Right hindlimb (tissue), 1 donor: Measurements from ENCODE around the gene PYY.
"Not testable (repeated sequence)": the region's sequence is repeated elsewhere in the genome, so short reads cannot be mapped to it uniquely, and the experiment has no call there.

Experiments
- DNase-seq: peaks from one replicate; pipeline ENCODE4 v3.0.0-alpha.2; 2018

PYY gene

GRCh38 chr17:43953746-43954145 lies at the start of gene PYY:
TSS of gene PYY (minus strand) at chr17:43953940. CDS start at chr17:43953483, 457 bp downstream.
- no peak for DNase-seq

GRCh38 chr17:44002141-44002848 lies 48.6 kb upstream of the PYY start:
- no peak for DNase-seq

GRCh38 chr17:44001461-44001920 lies 47.8 kb upstream of the PYY start:
- DNase-seq = no peak

GRCh38 chr17:44000871-44001460 lies 47.2 kb upstream of the PYY start:
- DNase-seq = no peak

- DNase-seq = no peak
Measured at GRCh38 chr17:44000141-44000860, 46.6 kb upstream of the PYY start.

- no peak for DNase-seq
Measured at GRCh38 chr17:43999024-43999423, 45.3 kb upstream of the PYY start.

- no peak for DNase-seq
Measured at GRCh38 chr17:43998552-43998951, 44.8 kb upstream of the PYY start.

GRCh38 chr17:43997180-43997579 lies 43.4 kb upstream of the PYY start:
- not testable (repeated sequence) for DNase-seq

- DNase-seq = no peak
Measured at GRCh38 chr17:43995150-43995471, 41.4 kb upstream of the PYY start.

GRCh38 chr17:43994272-43995149 lies 40.8 kb upstream of the PYY start:
- peak; percentile 54 for DNase-seq

- no peak for DNase-seq
Measured at GRCh38 chr17:43992641-43993040, 38.9 kb upstream of the PYY start.

GRCh38 chr17:43988301-43988700 lies 34.6 kb upstream of the PYY start:
- DNase-seq = no peak

GRCh38 chr17:43987131-43988021 lies 33.6 kb upstream of the PYY start:
- no peak for DNase-seq

- DNase-seq = no peak
Measured at GRCh38 chr17:43986225-43986981, 32.7 kb upstream of the PYY start.

- no peak for DNase-seq
Measured at GRCh38 chr17:43984521-43984920, 30.8 kb upstream of the PYY start.

GRCh38 chr17:43983515-43984411 lies 30.0 kb upstream of the PYY start:
- no peak for DNase-seq

GRCh38 chr17:43983196-43983514 lies 29.4 kb upstream of the PYY start:
- no peak for DNase-seq

- DNase-seq = no peak
Measured at GRCh38 chr17:43982171-43982570, 28.4 kb upstream of the PYY start.

- no peak for DNase-seq
Measured at GRCh38 chr17:43979671-43980070, 25.9 kb upstream of the PYY start.

- DNase-seq = no peak
Measured at GRCh38 chr17:43979011-43979410, 25.3 kb upstream of the PYY start.
